ENCODE measurements around the gene LRP1-AS.

The LRP1-AS gene

GRCh38 chr12:57133013-57133569, 14.3 kb downstream of the LRP1-AS start:
- Histone ChIP-seq H3K9me3 (ENCODE audit: control insufficient read depth, low read depth, low read length) (no peaks in the 10 kb centered on the region), H3K36me3 (ENCODE audit: control insufficient read depth, low read depth, low read length) (no peaks in the 10 kb centered on the region), H3K4me1 (ENCODE audit: control insufficient read depth, low read depth, low read length) (peaks cover 55% of the 10 kb centered on the region), H3K27ac (ENCODE audit: low read length) (peak overlapping the region; percentile 19), H3K27me3 (ENCODE audit: control insufficient read depth, insufficient read depth, low read length) (no peaks in the 10 kb centered on the region), H3K4me3 (ENCODE audit: low read length) (peak overlapping the region; percentile 10), H3K9ac (ENCODE audit: low read length) (no peak overlapping the region)

- Histone ChIP-seq H3K27ac (ENCODE audit: low read length) (no peak overlapping the region), H3K9ac (ENCODE audit: low read length) (no peak overlapping the region), H3K4me1 (ENCODE audit: control insufficient read depth, low read depth, low read length) (peaks cover 57% of the 10 kb centered on the region), H3K36me3 (ENCODE audit: control insufficient read depth, low read depth, low read length) (no peaks in the 10 kb centered on the region), H3K27me3 (ENCODE audit: control insufficient read depth, insufficient read depth, low read length) (no peaks in the 10 kb centered on the region), H3K4me3 (ENCODE audit: low read length) (no peak overlapping the region), H3K9me3 (ENCODE audit: control insufficient read depth, low read depth, low read length) (no peaks in the 10 kb centered on the region)
Measured at GRCh38 chr12:57131896-57132744, 15.3 kb downstream of the LRP1-AS start.

GRCh38 chr12:57130941-57131340, 16.5 kb downstream of the LRP1-AS start:
- Histone ChIP-seq H3K9ac (ENCODE audit: low read length) (no peak overlapping the region), H3K9me3 (ENCODE audit: control insufficient read depth, low read depth, low read length) (no peaks in the 10 kb centered on the region), H3K4me1 (ENCODE audit: control insufficient read depth, low read depth, low read length) (peaks cover 61% of the 10 kb centered on the region), H3K4me3 (ENCODE audit: low read length) (no peak overlapping the region), H3K27ac (ENCODE audit: low read length) (no peak overlapping the region), H3K36me3 (ENCODE audit: control insufficient read depth, low read depth, low read length) (no peaks in the 10 kb centered on the region), H3K27me3 (ENCODE audit: control insufficient read depth, insufficient read depth, low read length) (no peaks in the 10 kb centered on the region)

- peak overlapping the region; percentile 85 for H3K4me3 ChIP-seq (ENCODE audit: low read length)
- peak overlapping the region; percentile 91 for H3K9ac ChIP-seq (ENCODE audit: low read length)
Measured at GRCh38 chr12:57129889-57130288, 17.5 kb downstream of the LRP1-AS start.

GRCh38 chr12:57129321-57129842, 18.0 kb downstream of the LRP1-AS start:
- no peaks in the 10 kb centered on the region for H3K36me3 ChIP-seq (ENCODE audit: control insufficient read depth, low read depth, low read length)
- no peaks in the 10 kb centered on the region for H3K9me3 ChIP-seq (ENCODE audit: control insufficient read depth, low read depth, low read length)
- H3K27ac ChIP-seq (ENCODE audit: low read length), result peak overlapping the region; percentile 93
- no peaks in the 10 kb centered on the region for H3K27me3 ChIP-seq (ENCODE audit: control insufficient read depth, insufficient read depth, low read length)
- peaks cover 50% of the 10 kb centered on the region for H3K4me1 ChIP-seq (ENCODE audit: control insufficient read depth, low read depth, low read length)
- H3K9ac ChIP-seq (ENCODE audit: low read length), result peak overlapping the region; percentile 91
- H3K4me3 ChIP-seq (ENCODE audit: low read length), result peak overlapping the region; percentile 85

More at GRCh38 chr12:57129889-57130288, 17.5 kb downstream of the LRP1-AS start:
- H3K27me3 ChIP-seq (ENCODE audit: control insufficient read depth, insufficient read depth, low read length), result no peaks in the 10 kb centered on the region
- no peak overlapping the region for H3K27ac ChIP-seq (ENCODE audit: low read length)
- H3K36me3 ChIP-seq (ENCODE audit: control insufficient read depth, low read depth, low read length), result no peaks in the 10 kb centered on the region
- H3K9me3 ChIP-seq (ENCODE audit: control insufficient read depth, low read depth, low read length), result no peaks in the 10 kb centered on the region
- H3K4me1 ChIP-seq (ENCODE audit: control insufficient read depth, low read depth, low read length), result peaks cover 50% of the 10 kb centered on the region

GRCh38 chr12:57128519-57129247, 18.7 kb downstream of the LRP1-AS start:
- peak overlapping the region; percentile 93 for H3K27ac ChIP-seq (ENCODE audit: low read length)
- peak overlapping the region; percentile 91 for H3K9ac ChIP-seq (ENCODE audit: low read length)
- H3K27me3 ChIP-seq (ENCODE audit: control insufficient read depth, insufficient read depth, low read length), result no peaks in the 10 kb centered on the region
- no peaks in the 10 kb centered on the region for H3K36me3 ChIP-seq (ENCODE audit: control insufficient read depth, low read depth, low read length)
- no peaks in the 10 kb centered on the region for H3K9me3 ChIP-seq (ENCODE audit: control insufficient read depth, low read depth, low read length)
- peak overlapping the region; percentile 85 for H3K4me3 ChIP-seq (ENCODE audit: low read length)
- H3K4me1 ChIP-seq (ENCODE audit: control insufficient read depth, low read depth, low read length), result peaks cover 44% of the 10 kb centered on the region

GRCh38 chr12:57127726-57128518, 19.5 kb downstream of the LRP1-AS start, which contains the start of gene LRP1:
LRP1 (plus strand) TSS chr12:57128483; CDS start chr12:57128965, 482 bp downstream.
- H3K4me3 ChIP-seq (ENCODE audit: low read length), result peak within 1 kb of the TSS; percentile 90
- peak within 1 kb of the TSS; percentile 93 for H3K27ac ChIP-seq (ENCODE audit: low read length)
- no peaks in the 10 kb centered on the region for H3K36me3 ChIP-seq (ENCODE audit: control insufficient read depth, low read depth, low read length)
- peaks cover 38% of the 10 kb centered on the region for H3K4me1 ChIP-seq (ENCODE audit: control insufficient read depth, low read depth, low read length)
- no peaks in the 10 kb centered on the region for H3K9me3 ChIP-seq (ENCODE audit: control insufficient read depth, low read depth, low read length)
- no peaks in the 10 kb centered on the region for H3K27me3 ChIP-seq (ENCODE audit: control insufficient read depth, insufficient read depth, low read length)
- peak within 1 kb of the TSS; percentile 91 for H3K9ac ChIP-seq (ENCODE audit: low read length)

GRCh38 chr12:57127101-57127725, 20.2 kb downstream of the LRP1-AS start:
- H3K27me3 ChIP-seq (ENCODE audit: control insufficient read depth, insufficient read depth, low read length), result no peaks in the 10 kb centered on the region
- no peak overlapping the region for H3K27ac ChIP-seq (ENCODE audit: low read length)
- peaks cover 31% of the 10 kb centered on the region for H3K4me1 ChIP-seq (ENCODE audit: control insufficient read depth, low read depth, low read length)
- peak overlapping the region; percentile 90 for H3K4me3 ChIP-seq (ENCODE audit: low read length)
- H3K9me3 ChIP-seq (ENCODE audit: control insufficient read depth, low read depth, low read length), result no peaks in the 10 kb centered on the region
- H3K9ac ChIP-seq (ENCODE audit: low read length), result peak overlapping the region; percentile 67
- H3K36me3 ChIP-seq (ENCODE audit: control insufficient read depth, low read depth, low read length), result no peaks in the 10 kb centered on the region

- Histone ChIP-seq H3K27me3 (ENCODE audit: control insufficient read depth, insufficient read depth, low read length) (no peaks in the 10 kb centered on the region), H3K36me3 (ENCODE audit: control insufficient read depth, low read depth, low read length) (no peaks in the 10 kb centered on the region), H3K9ac (ENCODE audit: low read length) (no peak overlapping the region), H3K4me1 (ENCODE audit: control insufficient read depth, low read depth, low read length) (peaks cover 25% of the 10 kb centered on the region), H3K9me3 (ENCODE audit: control insufficient read depth, low read depth, low read length) (no peaks in the 10 kb centered on the region), H3K4me3 (ENCODE audit: low read length) (no peak overlapping the region), H3K27ac (ENCODE audit: low read length) (no peak overlapping the region)
Measured at GRCh38 chr12:57126561-57126960, 20.9 kb downstream of the LRP1-AS start.

- Histone ChIP-seq H3K4me3 (ENCODE audit: low read length) (no peak overlapping the region), H3K4me1 (ENCODE audit: control insufficient read depth, low read depth, low read length) (peaks cover 21% of the 10 kb centered on the region), H3K27ac (ENCODE audit: low read length) (no peak overlapping the region), H3K27me3 (ENCODE audit: control insufficient read depth, insufficient read depth, low read length) (no peaks in the 10 kb centered on the region), H3K9ac (ENCODE audit: low read length) (no peak overlapping the region), H3K36me3 (ENCODE audit: control insufficient read depth, low read depth, low read length) (no peaks in the 10 kb centered on the region), H3K9me3 (ENCODE audit: control insufficient read depth, low read depth, low read length) (no peaks in the 10 kb centered on the region)
Measured at GRCh38 chr12:57126061-57126460, 21.4 kb downstream of the LRP1-AS start.

Data from iPS-18a (cell line).